Measurements from ENCODE around the gene TOP3A. TPM values are rescaled to one million over a fixed set of nuclear protein-coding genes. Genes with fewer than 3 reads are reported as not detected.

Gene TOP3A
- total RNA-seq, 1 experiment from 2014 or later, result 48.8 TPM

- ChIA-PET CTCF (no interaction called here), RAD21 (ENCODE audit: low non-redundant PET in 1 of 2, low total read pairs in 2 of 2, uncharacterized antibody in 2 of 2, unreplicated experiment in 2 of 2) (no interaction called here), POLR2A (no interaction called here)
- Histone ChIP-seq H3K9me2 (ENCODE audit: insufficient read depth) (no peaks in the 10 kb centered on the region), H3K27ac (ENCODE audit: low read depth, low read length) (no peak overlapping the region), H3K9me3 (ENCODE audit: control insufficient read depth in 1 of 2, insufficient read depth in 1 of 2, low read depth in 1 of 2, low read length in 2 of 2) (no peaks in the 10 kb centered on the region), H3K79me2 (ENCODE audit: insufficient read depth, low read length) (peaks cover 5% of the 10 kb centered on the region; the same call in 1 of the 2 replicates), H2AFZ (ENCODE audit: low read depth, low read length, poor library complexity, severe bottlenecking) (no peak overlapping the region), H3K27me3 (ENCODE audit: insufficient read depth, low read length) (no peaks in the 10 kb centered on the region), H4K20me1 (ENCODE audit: insufficient read depth) (no peaks in the 10 kb centered on the region), H3K4me3 (replicated peaks in 1 of 2; ENCODE audit: low read depth in 1 of 2, low read length in 2 of 2) (no peak overlapping the region), H3K9ac (ENCODE audit: low read length) (no peak overlapping the region), H3K36me3 (ENCODE audit: control insufficient read depth in 1 of 2, insufficient read depth in 2 of 2, low read length in 2 of 2) (peaks cover 5 to 8% of the 10 kb centered on the region in 2 experiments; a peak in 3 of 4 replicates), H3K4me2 (ENCODE audit: low read length) (no peak overlapping the region), H3K4me1 (ENCODE audit: control insufficient read depth in 1 of 2, insufficient read depth in 2 of 2, low read length in 2 of 2) (peaks cover 0 to 3% of the 10 kb centered on the region in 2 experiments; a peak in 3 of 4 replicates)
- no peak for TF ChIP-seq CEBPB (IDR thresholded peaks at IDR 0.05; ENCODE audit: low read depth)
- TF ChIP-seq ELF1 (IDR thresholded peaks at IDR 0.05; ENCODE audit: borderline replicate concordance, low read depth), result no peak
- TF ChIP-seq POLR2A (IDR thresholded peaks at IDR 0.05; ENCODE audit: borderline replicate concordance, extremely low read depth, insufficient read depth, insufficient read length), result no peak
- no peak for TF ChIP-seq EZH2 (IDR thresholded peaks at IDR 0.05)
- no peak for TF ChIP-seq EGR1 (IDR thresholded peaks at IDR 0.05; ENCODE audit: low read depth)
- TF ChIP-seq ZNF274 (IDR thresholded peaks at IDR 0.05; ENCODE audit: low read depth, low read length), result no peak
- TF ChIP-seq ZFX (IDR thresholded peaks at IDR 0.05), result no peak
- no peak for TF ChIP-seq JUND (IDR thresholded peaks at IDR 0.05)
- no peak for TF ChIP-seq RAD21 (IDR thresholded peaks at IDR 0.05; ENCODE audit: low read depth)
- no peak for TF ChIP-seq TCF7L2 (IDR thresholded peaks at IDR 0.05; ENCODE audit: borderline replicate concordance, extremely low read depth, insufficient read depth, insufficient read length)
- no peak for TF ChIP-seq CBX3 (IDR thresholded peaks at IDR 0.05; ENCODE audit: low read depth)
- no peak for TF ChIP-seq FOSL1 (IDR thresholded peaks at IDR 0.05; ENCODE audit: low read depth)
- no peak for TF ChIP-seq ATF3 (IDR thresholded peaks at IDR 0.05)
- no peak for TF ChIP-seq MAX (IDR thresholded peaks at IDR 0.05)
- TF ChIP-seq CTCF (IDR thresholded peaks at IDR 0.05 in 2 of 3, conservative IDR thresholded peaks at IDR 0.05 in 1 of 3; ENCODE audit: borderline replicate concordance in 1 of 3, insufficient read depth in 1 of 3, low read depth in 2 of 3, low read length in 2 of 3), result no peak
- TF ChIP-seq EZH2phosphoT487 (IDR thresholded peaks at IDR 0.05; ENCODE audit: borderline replicate concordance), result no peak
- no peak for TF ChIP-seq REST (IDR thresholded peaks at IDR 0.05; ENCODE audit: low read depth)
- TF ChIP-seq POLR2AphosphoS5 (IDR thresholded peaks at IDR 0.05; ENCODE audit: low read depth, low read length), result no peak
- TF ChIP-seq SP1 (IDR thresholded peaks at IDR 0.05; ENCODE audit: low read depth), result no peak
- no peak for TF ChIP-seq SIN3A (IDR thresholded peaks at IDR 0.05; ENCODE audit: low read depth)
- no TSS peak for BruUV-seq (replicated peaks)
- no peak for DNase-seq (ENCODE audit: low read depth, low spot score)
- intact Hi-C loops (cut with micrococcal nuclease), result no loop called here
- ATAC-seq, result no peak
Observed at GRCh38 chr17:18267366-18267765, 47.4 kb downstream of the TOP3A start.
